ENCODE measurements around the gene CCL19. TPM values are rescaled to one million over a fixed set of nuclear protein-coding genes. Genes with fewer than 3 reads are reported as not detected.

Gene CCL19
- total RNA-seq, 1 experiment from 2014 or later: not detected

DNA sequence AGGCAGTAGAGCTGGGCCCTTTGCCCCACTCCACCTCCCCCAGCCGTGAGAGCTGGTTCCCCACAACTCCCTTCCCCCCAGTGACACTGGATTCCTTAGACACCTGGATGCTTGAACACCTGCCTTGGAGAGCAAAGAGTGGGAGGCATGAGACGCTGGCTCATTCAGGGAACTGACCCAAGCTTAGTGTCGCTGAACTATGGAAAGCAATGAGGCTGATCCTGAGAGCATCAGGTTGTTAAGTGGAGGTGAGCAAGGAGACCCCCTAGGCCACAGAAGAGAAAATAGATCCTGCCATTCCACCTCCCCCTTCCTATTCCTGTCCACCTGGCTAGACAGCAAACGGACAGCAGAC, 2.0 kb downstream of the CCL19 start:
- H3K9me3 ChIP-seq (ENCODE audit: control insufficient read depth, insufficient read depth, low read depth, low read length): no peaks in the 10 kb centered on the region
- DNase-seq (ENCODE audit: low read depth, low spot score) (no peak), ATAC-seq (no peak)
- in situ Hi-C loops (cut with HindIII; ENCODE audit: low pct_unique_long_range_greater_than_20kb, low sequenced_read_pairs): no loop called here
- H3K27ac ChIP-seq (ENCODE audit: low read length): no peak overlapping the region
- ChIA-PET POLR2A (interaction anchor here (0.6 kb wide), 1 partner anchor 425 kb away, joined by 3 read pairs; no protein-coding TSS in a partner anchor), CTCF (interaction anchor here (0.7 kb wide), 1 partner anchor 11 kb away, joined by 3 read pairs; no protein-coding TSS in a partner anchor)
- H3K27me3 ChIP-seq (ENCODE audit: control insufficient read depth, insufficient read depth, low read length): no peaks in the 10 kb centered on the region
- no peaks in the 10 kb centered on the region for H3K36me3 ChIP-seq (ENCODE audit: control insufficient read depth, insufficient read depth, low read length)
- no peaks in the 10 kb centered on the region for H3K4me1 ChIP-seq (ENCODE audit: control insufficient read depth, insufficient read depth, low read length)
- H3K4me3 ChIP-seq (ENCODE audit: low read depth in 2 of 2, low read length in 2 of 2): no peak overlapping the region
- intact Hi-C loops (cut with micrococcal nuclease; ENCODE audit: unreplicated experiment): no loop called here
- no TSS peak for BruUV-seq (replicated peaks)
- TF ChIP-seq, protein P1, sequence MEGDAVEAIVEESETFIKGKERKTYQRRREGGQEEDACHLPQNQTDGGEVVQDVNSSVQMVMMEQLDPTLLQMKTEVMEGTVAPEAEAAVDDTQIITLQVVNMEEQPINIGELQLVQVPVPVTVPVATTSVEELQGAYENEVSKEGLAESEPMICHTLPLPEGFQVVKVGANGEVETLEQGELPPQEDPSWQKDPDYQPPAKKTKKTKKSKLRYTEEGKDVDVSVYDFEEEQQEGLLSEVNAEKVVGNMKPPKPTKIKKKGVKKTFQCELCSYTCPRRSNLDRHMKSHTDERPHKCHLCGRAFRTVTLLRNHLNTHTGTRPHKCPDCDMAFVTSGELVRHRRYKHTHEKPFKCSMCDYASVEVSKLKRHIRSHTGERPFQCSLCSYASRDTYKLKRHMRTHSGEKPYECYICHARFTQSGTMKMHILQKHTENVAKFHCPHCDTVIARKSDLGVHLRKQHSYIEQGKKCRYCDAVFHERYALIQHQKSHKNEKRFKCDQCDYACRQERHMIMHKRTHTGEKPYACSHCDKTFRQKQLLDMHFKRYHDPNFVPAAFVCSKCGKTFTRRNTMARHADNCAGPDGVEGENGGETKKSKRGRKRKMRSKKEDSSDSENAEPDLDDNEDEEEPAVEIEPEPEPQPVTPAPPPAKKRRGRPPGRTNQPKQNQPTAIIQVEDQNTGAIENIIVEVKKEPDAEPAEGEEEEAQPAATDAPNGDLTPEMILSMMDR (IDR thresholded peaks at IDR 0.05): no peak
- TF ChIP-seq, protein P2, sequence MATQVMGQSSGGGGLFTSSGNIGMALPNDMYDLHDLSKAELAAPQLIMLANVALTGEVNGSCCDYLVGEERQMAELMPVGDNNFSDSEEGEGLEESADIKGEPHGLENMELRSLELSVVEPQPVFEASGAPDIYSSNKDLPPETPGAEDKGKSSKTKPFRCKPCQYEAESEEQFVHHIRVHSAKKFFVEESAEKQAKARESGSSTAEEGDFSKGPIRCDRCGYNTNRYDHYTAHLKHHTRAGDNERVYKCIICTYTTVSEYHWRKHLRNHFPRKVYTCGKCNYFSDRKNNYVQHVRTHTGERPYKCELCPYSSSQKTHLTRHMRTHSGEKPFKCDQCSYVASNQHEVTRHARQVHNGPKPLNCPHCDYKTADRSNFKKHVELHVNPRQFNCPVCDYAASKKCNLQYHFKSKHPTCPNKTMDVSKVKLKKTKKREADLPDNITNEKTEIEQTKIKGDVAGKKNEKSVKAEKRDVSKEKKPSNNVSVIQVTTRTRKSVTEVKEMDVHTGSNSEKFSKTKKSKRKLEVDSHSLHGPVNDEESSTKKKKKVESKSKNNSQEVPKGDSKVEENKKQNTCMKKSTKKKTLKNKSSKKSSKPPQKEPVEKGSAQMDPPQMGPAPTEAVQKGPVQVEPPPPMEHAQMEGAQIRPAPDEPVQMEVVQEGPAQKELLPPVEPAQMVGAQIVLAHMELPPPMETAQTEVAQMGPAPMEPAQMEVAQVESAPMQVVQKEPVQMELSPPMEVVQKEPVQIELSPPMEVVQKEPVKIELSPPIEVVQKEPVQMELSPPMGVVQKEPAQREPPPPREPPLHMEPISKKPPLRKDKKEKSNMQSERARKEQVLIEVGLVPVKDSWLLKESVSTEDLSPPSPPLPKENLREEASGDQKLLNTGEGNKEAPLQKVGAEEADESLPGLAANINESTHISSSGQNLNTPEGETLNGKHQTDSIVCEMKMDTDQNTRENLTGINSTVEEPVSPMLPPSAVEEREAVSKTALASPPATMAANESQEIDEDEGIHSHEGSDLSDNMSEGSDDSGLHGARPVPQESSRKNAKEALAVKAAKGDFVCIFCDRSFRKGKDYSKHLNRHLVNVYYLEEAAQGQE (IDR thresholded peaks at IDR 0.05; ENCODE audit: insufficient read depth in 1 of 2, low read depth in 2 of 2, low read length in 1 of 2): no peak
- TF ChIP-seq TCF7L2 (IDR thresholded peaks at IDR 0.05; ENCODE audit: low read depth, low read length) (no peak), SIN3A (IDR thresholded peaks at IDR 0.05; ENCODE audit: borderline replicate concordance, insufficient read depth, low read depth, low read length) (no peak), POLR2AphosphoS5 (IDR thresholded peaks at IDR 0.05; ENCODE audit: low read depth, low read length) (no peak)

DNA sequence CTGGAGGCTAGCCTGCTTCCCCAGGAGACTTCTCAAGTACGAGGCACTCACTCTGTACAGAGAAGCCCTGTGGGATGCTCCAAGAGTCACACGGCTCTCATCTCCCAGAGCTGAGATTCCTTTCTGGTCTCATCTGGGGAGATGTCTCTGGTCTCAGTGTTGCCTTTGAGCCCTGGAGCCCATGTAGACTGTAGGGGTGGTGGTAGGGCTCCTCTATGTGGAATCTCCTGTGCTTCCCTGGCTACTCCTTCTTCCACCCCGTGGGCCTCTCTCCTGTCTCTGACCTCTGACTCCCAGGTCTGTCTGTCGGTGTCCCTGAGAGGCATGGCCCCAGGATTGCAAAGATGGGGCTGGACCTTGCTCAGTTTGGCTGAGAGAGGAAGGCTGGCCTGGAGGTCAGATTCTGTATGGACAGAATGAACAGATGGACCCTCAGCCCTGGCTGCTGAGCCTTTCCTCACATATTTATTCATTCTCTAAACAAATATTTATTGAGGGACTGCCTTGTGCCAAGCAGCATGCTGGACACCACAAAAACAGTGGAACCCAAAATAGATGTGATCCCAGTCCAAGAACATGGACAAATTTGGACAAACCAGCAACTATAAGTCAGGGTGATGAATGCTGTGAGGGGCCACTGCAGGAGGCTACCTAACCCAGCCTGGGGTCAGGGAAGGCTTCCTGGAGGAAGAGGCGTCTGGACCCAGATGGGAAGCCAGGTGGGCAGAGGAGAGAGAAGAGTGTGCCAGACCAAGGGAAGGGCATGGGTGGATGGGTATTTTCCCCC, 2.6 kb downstream of the CCL19 start:
- Histone ChIP-seq H3K27ac (ENCODE audit: low read length) (no peak overlapping the region), H3K4me1 (ENCODE audit: control insufficient read depth, insufficient read depth, low read length) (no peaks in the 10 kb centered on the region), H3K27me3 (ENCODE audit: control insufficient read depth, insufficient read depth, low read length) (no peaks in the 10 kb centered on the region), H3K9me3 (ENCODE audit: control insufficient read depth, insufficient read depth, low read depth, low read length) (no peaks in the 10 kb centered on the region), H3K4me3 (ENCODE audit: low read depth in 2 of 2, low read length in 2 of 2) (no peak overlapping the region), H3K36me3 (ENCODE audit: control insufficient read depth, insufficient read depth, low read length) (no peaks in the 10 kb centered on the region)
- TF ChIP-seq SIN3A (IDR thresholded peaks at IDR 0.05; ENCODE audit: borderline replicate concordance, insufficient read depth, low read depth, low read length): no peak
- TF ChIP-seq POLR2AphosphoS5 (IDR thresholded peaks at IDR 0.05; ENCODE audit: low read depth, low read length): no peak
- TF ChIP-seq, protein P1 (IDR thresholded peaks at IDR 0.05): no peak
- no peak for TF ChIP-seq TCF7L2 (IDR thresholded peaks at IDR 0.05; ENCODE audit: low read depth, low read length)
- TF ChIP-seq, protein P2 (IDR thresholded peaks at IDR 0.05; ENCODE audit: insufficient read depth in 1 of 2, low read depth in 2 of 2, low read length in 1 of 2): no peak
- in situ Hi-C loops (cut with HindIII; ENCODE audit: low pct_unique_long_range_greater_than_20kb, low sequenced_read_pairs): no loop called here
- no TSS peak for BruUV-seq (replicated peaks)
- DNase-seq (ENCODE audit: low read depth, low spot score) (no peak), ATAC-seq (no peak)
- CTCF ChIA-PET: interaction anchor here (0.7 kb wide), 1 partner anchor 681 kb away, joined by 3 read pairs; no protein-coding TSS in a partner anchor
- intact Hi-C loops (cut with micrococcal nuclease; ENCODE audit: unreplicated experiment): no loop called here
- POLR2A ChIA-PET: no interaction called here

Data from Panc1 (cell line).